GM19193 (cell line): ENCODE data around the gene PCDHA9.
"Not testable (repeated sequence)": the region's sequence is repeated elsewhere in the genome, so short reads cannot be mapped to it uniquely, and the experiment has no call there.

Experiments used
- POLR2A ChIP-seq: IDR thresholded peaks from 4 replicates; pipeline ENCODE4 v1.6.1; 2011; ENCODE audit not compliant: insufficient read depth, insufficient read length; ENCODE audit errors: extremely low read depth

PCDHA9 gene

DNA sequence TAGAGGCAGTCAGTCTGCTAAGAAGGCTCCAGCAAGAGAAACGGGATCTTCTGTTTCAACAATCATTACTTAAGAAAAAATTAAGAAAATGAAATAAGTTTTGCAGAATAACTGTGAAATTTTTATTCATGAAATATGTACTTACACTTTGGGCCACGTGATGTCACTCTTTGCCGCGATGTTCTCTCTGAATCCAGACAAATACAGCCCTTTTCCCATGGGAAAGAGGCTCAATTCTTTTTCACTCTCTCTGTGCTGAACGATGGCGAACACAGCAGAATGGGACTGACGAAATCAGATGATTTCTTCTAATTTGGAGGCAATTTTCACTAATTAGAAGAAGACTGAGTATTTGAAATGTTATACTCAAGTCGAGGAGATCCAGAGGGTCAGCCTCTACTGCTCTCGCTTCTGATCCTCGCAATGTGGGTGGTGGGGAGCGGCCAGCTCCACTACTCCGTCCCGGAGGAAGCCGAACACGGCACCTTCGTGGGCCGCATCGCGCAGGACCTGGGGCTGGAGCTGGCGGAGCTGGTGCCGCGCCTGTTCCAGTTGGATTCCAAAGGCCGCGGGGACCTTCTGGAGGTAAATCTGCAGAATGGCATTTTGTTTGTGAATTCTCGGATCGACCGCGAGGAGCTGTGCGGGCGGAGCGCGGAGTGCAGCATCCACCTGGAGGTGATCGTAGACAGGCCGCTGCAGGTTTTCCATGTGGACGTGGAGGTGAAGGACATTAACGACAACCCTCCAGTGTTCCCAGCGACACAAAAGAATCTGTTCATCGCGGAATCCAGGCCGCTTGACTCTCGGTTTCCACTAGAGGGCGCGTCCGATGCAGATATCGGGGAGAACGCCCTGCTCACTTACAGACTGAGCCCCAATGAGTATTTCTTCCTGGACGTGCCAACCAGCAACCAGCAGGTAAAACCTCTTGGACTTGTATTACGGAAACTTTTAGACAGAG lies at the start of gene PCDHA9:
Gene PCDHA9 (plus strand): TSS at position 244 of the 964 bp plus-strand sequence. CDS start 114 bp downstream, at position 358.
- TF ChIP-seq POLR2A, result not testable (repeated sequence)

- no peak for TF ChIP-seq POLR2A
Observed at GRCh38 chr5:140800816-140801493, 47.2 kb upstream of the PCDHA9 start, which contains the start of gene PCDHA3. TSS of gene PCDHA3 (plus strand) at chr5:140801057.

DNA sequence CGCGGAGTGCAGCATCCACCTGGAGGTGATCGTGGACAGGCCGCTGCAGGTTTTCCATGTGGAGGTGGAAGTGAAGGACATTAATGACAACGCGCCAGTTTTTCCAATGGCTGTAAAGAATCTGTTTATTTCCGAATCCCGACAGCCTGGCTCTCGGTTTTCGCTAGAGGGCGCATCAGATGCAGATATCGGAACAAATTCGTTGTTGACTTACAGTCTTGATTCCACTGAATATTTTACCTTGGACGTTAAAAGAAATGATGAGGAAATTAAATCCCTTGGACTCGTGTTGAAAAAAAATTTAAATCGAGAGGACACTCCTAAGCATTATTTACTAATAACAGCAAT lies 46.7 kb upstream of the PCDHA9 start:
- TF ChIP-seq POLR2A, result no peak

DNA sequence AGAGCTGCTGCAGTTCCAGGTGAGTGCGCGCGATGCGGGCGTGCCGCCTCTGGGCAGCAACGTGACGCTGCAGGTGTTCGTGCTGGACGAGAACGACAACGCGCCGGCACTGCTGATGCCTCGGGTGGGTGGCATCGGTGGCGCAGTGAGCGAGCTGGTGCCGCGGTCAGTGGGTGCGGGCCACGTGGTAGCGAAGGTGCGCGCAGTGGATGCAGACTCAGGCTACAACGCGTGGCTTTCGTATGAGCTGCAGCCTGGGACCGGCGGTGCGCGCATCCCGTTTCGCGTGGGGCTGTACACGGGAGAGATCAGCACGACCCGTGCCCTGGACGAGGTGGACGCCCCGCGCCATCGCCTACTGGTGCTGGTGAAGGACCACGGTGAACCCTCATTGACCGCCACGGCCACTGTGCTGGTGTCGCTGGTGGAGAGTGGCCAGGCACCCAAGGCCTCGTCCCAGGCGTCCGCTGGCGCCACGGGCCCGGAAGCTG lies 45.4 kb upstream of the PCDHA9 start:
- TF ChIP-seq POLR2A, result no peak

- no peak for TF ChIP-seq POLR2A
Observed at GRCh38 chr5:140806834-140807775, 41.1 kb upstream of the PCDHA9 start, which contains the start of gene PCDHA4. TSS of gene PCDHA4 (plus strand) at chr5:140807068.

DNA sequence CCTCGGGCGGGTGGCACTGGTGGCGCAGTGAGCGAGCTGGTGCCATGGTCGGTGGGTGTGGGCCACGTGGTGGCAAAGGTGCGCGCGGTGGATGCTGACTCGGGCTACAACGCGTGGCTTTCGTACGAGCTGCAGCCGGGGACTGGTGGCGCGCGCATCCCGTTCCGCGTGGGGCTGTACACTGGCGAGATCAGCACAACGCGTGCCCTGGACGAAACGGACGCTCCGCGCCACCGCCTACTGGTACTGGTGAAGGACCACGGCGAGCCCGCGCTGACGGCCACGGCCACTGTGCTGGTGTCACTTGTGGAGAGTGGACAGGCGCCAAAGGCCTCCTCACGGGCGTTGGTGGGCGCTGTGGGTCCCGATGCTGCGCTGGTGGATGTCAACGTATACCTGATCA lies 39.3 kb upstream of the PCDHA9 start:
- no peak for TF ChIP-seq POLR2A

GRCh38 chr5:140821375-140822280 lies 26.6 kb upstream of the PCDHA9 start, which contains the start of gene PCDHA5:
TSS of gene PCDHA5 (plus strand) at chr5:140821613.
- no peak for TF ChIP-seq POLR2A

GRCh38 chr5:140822281-140822629 lies 25.9 kb upstream of the PCDHA9 start:
- no peak for TF ChIP-seq POLR2A

DNA sequence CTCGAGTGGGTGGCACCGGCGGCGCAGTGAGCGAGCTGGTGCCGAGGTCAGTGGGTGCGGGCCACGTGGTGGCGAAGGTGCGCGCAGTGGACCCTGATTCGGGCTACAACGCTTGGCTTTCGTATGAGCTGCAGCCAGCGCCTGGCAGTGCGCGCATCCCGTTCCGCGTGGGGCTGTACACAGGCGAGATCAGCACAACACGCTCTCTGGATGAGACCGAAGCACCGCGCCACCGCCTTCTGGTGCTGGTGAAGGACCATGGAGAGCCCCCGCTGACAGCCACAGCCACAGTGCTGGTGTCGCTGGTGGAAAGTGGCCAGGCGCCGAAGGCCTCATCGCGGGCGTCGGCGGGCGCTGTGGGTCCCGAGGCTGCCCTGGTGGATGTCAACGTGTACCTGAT lies 24.7 kb upstream of the PCDHA9 start:
- TF ChIP-seq POLR2A, result no peak

- TF ChIP-seq POLR2A, result no peak
Observed at GRCh38 chr5:140827704-140828361, 20.3 kb upstream of the PCDHA9 start, which contains the start of gene PCDHA6. TSS of gene PCDHA6 (plus strand) at chr5:140827960. CDS start at chr5:140828092, 132 bp downstream.

- TF ChIP-seq POLR2A, result no peak
Observed at GRCh38 chr5:140828362-140828737, 19.8 kb upstream of the PCDHA9 start.

DNA sequence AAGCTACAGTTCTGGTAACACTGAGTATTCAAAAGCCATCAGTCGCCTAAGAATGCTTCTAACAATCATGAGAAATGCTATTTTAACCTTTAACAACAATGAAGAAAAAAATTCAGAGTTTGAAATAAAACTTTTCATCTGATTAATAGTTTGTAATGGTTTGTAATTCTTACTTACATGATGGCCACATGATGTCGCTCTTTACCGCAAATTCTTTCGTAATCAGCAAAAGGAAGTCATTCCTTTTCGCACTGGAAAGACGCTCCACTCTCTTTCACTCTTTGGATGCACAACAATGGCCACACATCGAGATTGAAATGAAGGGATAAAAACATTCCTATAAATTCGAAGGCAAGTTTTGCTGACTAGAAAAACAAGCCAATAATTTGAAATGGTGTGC lies 14.2 kb upstream of the PCDHA9 start, which contains the start of gene PCDHA7:
Gene PCDHA7 (plus strand): TSS at position 277 of the 400 bp plus-strand sequence. CDS start 115 bp downstream, at position 392.
- TF ChIP-seq POLR2A, result no peak
